HG03066 (cell line): ENCODE measurements around the gene CST11.

Experiments used
- ATAC-seq: cut with Tn5 transposase; IDR thresholded peaks from one replicate; pipeline ENCODE4 v1.9.1; 2021; ENCODE audit warnings: low read depth; ENCODE audit not compliant: unreplicated experiment

Gene CST11

GRCh38 chr20:23454816-23455215 lies 2.1 kb upstream of the CST11 start:
- no peak for ATAC-seq

GRCh38 chr20:23453549-23454543 lies 1.2 kb upstream of the CST11 start:
- ATAC-seq = no peak

- no peak for ATAC-seq
Measured at GRCh38 chr20:23451956-23452487, 654 bp downstream of the CST11 start.

DNA sequence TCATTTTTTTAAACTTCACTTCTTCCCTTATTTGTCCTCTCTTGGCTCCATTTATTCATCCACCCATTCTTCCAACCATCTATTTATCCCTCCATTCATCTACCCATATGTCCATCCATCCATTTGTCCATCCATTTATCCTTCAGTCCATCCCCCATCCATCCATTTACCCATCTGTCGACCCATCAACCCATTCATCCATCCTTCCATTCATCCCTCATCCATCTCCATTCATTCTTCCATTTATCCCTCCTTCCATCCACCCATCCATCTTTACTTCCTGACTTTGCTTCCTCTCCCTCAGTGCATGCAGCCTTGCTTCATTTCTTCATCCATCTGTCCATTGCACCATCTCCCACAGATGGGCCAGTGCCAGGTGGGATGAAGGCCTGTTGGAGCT lies 1.8 kb downstream of the CST11 start:
- ATAC-seq = no peak

- no peak for ATAC-seq
Measured at GRCh38 chr20:23449421-23449820, 3.3 kb downstream of the CST11 start.

GRCh38 chr20:23448167-23448566 lies 4.5 kb downstream of the CST11 start:
- no peak for ATAC-seq

DNA sequence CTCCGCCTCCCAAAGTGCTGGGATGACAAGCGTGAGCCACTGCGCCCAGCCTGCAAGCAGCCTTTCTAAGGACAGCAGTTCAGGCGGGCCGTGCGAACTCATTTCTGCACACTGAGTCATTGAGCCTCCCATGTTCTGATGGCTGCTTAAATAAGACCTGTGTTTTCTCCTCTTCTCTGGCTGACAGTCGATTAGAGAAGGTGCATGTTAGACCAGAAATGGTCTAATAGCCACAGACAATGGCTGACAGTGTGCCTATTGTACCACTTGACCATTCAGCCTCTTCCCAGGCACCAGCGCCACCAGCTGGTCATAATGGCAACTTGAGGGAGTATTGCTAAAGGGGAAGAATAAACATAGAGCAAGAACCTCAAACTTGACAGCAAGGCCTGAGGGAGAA lies 6.2 kb downstream of the CST11 start:
- no peak for ATAC-seq

DNA sequence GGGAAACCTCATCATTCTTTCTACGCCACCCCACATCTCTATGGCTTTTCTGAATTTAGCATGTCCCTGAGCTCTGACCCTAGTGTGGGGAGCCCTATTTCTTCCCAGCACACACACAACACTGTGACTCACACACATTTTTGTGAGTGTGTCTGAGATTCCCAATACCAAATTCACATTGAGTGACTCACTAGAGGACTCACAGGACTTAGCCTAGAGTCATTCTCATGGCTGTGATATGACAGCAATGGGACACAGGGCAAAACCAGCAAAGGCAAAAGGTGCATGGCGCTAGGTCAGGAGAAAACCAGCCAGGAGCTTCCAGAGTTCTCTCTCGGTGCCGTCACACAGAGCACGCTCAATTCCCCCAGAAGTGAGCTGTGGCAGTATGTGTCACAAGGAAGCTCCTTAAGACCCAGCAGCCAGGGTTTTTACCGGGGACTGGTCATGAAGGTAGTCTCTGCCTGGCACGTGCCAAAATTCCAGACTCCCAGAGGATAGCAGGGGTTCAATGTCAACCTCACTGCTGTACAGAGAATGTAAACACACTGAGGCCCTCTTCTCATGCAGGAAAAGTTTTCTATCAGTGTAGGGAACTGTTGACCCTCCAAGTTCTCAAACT lies 7.0 kb downstream of the CST11 start:
- no peak for ATAC-seq

GRCh38 chr20:23444859-23445258 lies 7.8 kb downstream of the CST11 start:
- no peak for ATAC-seq

GRCh38 chr20:23442436-23442835 lies 10.2 kb downstream of the CST11 start:
- ATAC-seq = no peak

- ATAC-seq = no peak
Measured at GRCh38 chr20:23441850-23442313, 10.8 kb downstream of the CST11 start.

DNA sequence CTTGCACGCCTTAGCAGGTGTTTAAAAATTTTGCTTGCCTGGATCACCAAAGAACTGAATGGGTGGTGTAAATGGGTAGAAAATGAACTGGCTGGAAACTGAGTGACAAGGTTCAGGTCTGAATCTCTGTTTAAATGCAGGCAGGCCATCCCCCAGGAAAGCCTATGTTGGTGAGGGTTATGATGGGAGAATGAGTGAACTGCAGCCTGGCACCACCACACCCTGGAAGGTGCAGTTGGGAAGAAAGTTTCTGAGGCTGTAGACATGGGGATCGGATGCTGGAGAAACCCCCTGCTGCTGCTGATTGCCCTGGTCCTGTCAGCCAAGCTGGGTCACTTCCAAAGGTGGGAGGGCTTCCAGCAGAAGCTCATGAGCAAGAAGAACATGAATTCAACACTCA lies 12.7 kb downstream of the CST11 start:
- ATAC-seq = no peak

DNA sequence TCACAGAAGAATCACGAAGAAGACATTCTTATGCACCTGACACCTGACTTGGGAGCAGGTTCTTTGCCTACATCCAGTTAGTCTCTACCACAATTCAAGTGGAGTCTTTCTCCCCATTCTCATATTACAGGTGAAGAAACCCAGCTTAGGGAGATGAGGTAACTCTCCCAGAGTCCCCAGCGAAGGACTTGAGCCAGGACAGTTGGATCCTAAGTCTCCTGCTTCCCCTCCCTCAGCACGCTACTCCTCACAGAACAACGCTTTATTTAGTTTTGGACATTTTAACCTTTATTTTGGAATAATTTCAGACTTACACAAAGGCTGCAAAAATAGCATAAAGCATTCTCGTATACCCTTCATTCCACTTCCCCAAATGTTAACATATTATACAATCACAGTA lies 14.0 kb downstream of the CST11 start:
- no peak for ATAC-seq

DNA sequence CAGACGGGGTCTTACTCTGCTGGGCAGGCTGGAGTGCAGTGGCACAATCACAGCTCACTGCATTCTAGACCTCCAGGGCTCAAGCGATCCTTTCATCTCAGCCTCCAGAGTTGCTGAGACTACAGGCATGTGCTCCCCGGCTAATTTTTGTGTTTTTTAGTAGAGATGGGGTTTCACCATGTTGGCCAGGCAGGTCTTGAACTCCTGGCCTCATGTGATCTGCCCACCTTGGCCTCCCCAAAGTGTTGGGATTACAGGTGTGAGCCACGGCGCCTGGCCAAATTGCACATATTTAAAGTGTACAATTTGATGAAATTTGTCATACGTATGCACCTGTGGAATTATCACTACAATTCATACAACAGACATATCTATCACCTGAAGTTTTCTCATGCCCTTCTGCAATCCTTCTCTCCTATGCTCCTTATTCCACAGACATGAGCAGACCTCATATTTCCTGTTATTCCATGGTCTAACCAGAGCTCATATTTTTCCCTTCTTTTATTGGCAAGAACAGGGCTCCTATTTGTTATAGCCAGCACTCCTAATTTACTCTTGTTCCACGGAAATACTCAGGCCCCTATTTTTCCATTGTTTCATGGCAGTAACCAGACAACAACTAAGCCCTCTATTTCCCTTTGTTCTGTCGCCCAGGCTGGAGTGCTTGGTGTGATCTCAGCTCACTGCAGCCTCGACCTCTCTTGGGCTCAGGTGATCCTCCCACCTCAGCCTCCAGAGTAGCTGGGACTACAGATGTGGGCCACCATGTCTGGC lies 15.4 kb downstream of the CST11 start:
- ATAC-seq = no peak

- ATAC-seq = no peak
Measured at GRCh38 chr20:23436681-23437080, 16.0 kb downstream of the CST11 start.

DNA sequence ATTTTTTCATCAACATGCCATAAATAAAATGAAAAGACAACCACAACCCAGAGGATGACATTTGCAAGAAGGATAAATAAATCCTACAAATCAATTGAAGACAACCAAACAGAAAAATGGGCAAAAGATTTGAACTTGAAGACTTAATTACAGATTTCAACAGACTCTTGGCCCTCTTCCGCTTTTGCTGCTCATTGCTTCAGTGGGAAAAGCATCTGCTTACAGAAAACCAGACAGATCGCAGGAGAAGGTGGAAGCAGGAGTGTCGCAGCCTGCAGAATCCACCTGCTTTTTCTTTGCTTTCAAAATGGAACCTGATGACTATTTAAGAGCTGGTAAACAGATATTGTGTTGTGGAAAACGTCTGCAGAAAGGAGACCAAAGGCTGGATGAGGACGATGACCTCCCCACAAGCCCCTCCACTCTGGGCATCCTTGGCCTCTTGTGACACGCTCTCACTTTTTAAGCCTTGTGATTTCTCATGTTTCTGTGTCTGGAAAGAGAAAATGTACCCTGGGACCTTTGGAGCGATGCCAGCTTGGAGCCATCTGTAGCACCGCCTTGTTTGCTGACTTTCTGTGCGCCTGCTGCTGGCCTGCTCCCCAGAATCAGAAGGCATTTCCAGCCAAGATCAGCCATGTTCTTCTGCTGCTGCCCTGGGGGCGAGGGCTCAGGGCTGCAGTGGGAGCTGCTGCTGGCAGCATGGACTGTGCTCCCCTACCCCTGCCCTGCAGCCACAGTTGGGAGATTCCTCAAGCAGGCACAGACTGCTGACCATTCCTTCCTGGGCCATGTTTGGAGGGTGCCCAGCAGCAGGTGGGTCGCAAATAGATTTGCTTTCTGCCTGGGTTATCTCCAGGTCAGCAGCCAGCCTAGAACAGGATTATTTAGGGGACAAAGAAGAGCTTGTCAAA lies 16.8 kb downstream of the CST11 start:
- no peak for ATAC-seq

DNA sequence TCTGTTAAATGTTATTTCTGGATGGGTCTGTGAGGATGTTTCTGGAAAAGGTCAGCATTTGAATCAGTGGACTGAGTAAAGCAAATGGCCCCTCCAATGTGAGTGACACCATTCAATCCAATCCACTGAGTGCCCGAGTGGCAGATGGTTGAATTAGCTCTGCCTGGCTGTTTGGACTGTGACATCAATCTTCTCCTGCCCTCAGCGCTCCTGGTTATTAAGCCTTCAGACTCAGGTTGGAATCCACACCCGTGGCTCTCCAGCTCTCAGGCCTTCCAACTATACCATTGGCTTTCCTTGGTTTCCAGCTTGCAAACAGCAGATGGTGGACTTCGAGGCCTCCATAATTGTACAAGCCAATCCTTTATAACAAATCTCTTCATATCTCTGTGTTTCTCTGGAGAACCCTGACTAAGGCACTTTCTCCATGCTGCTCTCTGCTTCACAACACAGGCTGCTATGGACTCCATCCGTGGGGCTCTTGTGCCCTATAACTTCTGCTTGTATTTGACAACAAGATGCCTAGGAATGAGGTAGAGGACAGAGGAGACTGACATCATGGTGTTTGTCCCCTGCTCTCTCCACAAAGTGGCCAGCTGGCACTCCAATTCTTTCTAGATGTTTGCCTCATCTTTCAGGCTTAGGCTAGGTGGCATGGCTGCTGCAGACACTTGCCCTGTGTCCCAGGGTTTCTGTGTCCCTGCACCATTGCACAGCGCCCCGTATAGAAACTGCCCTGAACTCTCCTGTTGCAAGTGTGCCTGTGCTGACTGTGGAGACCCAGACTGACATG lies 18.0 kb downstream of the CST11 start:
- ATAC-seq = no peak

GRCh38 chr20:23433628-23434027 lies 19.0 kb downstream of the CST11 start:
- no peak for ATAC-seq

GRCh38 chr20:23425129-23425528 lies 27.5 kb downstream of the CST11 start:
- no peak for ATAC-seq
